GM19455 (cell line): ENCODE measurements around the gene ILK.

Experiments
- ATAC-seq: cut with Tn5 transposase; IDR thresholded peaks from one replicate; pipeline ENCODE4 v1.9.1; 2021; ENCODE audit not compliant: unreplicated experiment

Gene ILK

GRCh38 chr11:6604790-6605189 is 1.2 kb downstream of the ILK start:
- ATAC-seq = no peak

- ATAC-seq = peak; percentile 34
These were observed 3.1 kb downstream of the ILK start for GRCh38 chr11:6606471-6607189.

- ATAC-seq = no peak
These were observed 3.7 kb downstream of the ILK start for GRCh38 chr11:6607190-6607795.

- ATAC-seq = no peak
These were observed 4.4 kb downstream of the ILK start for GRCh38 chr11:6608011-6608410.

GRCh38 chr11:6608726-6609501 is 5.3 kb downstream of the ILK start:
- no peak for ATAC-seq

GRCh38 chr11:6609502-6610015 is 6.0 kb downstream of the ILK start:
- no peak for ATAC-seq

- no peak for ATAC-seq
These were observed 7.0 kb downstream of the ILK start for GRCh38 chr11:6610591-6610990.

- ATAC-seq = peak; percentile 8
These were observed 7.8 kb downstream of the ILK start for GRCh38 chr11:6611092-6611962.

- ATAC-seq = peak; percentile 12
These were observed 8.3 kb downstream of the ILK start for GRCh38 chr11:6611963-6612212.

- ATAC-seq = peak; percentile 91
These were observed 8.9 kb downstream of the ILK start, which contains the start of gene TAF10 for GRCh38 chr11:6612213-6613041. Gene TAF10, minus strand, starts transcription at chr11:6612216. Its CDS starts 27 bp downstream, at chr11:6612189.

GRCh38 chr11:6613496-6613895 is 9.9 kb downstream of the ILK start:
- ATAC-seq = no peak

- ATAC-seq = no peak
These were observed 10.9 kb downstream of the ILK start for GRCh38 chr11:6614446-6614845.

- ATAC-seq = no peak
These were observed 11.5 kb downstream of the ILK start for GRCh38 chr11:6615046-6615445.

- ATAC-seq = no peak
These were observed 12.5 kb downstream of the ILK start for GRCh38 chr11:6615882-6616585.

GRCh38 chr11:6616596-6617250 is 13.1 kb downstream of the ILK start:
- ATAC-seq = no peak

GRCh38 chr11:6617315-6617781 is 13.8 kb downstream of the ILK start:
- no peak for ATAC-seq

GRCh38 chr11:6618117-6619003 is 14.8 kb downstream of the ILK start:
- peak; percentile 1 for ATAC-seq
